ENCODE data around the gene C3. TPM values are rescaled to one million over a fixed set of nuclear protein-coding genes. Genes with fewer than 3 reads are reported as not detected.

C3 gene
- total RNA-seq, 6 experiments from 2014 or later: 0.82 to 1.5 (median 1.2) TPM

DNA sequence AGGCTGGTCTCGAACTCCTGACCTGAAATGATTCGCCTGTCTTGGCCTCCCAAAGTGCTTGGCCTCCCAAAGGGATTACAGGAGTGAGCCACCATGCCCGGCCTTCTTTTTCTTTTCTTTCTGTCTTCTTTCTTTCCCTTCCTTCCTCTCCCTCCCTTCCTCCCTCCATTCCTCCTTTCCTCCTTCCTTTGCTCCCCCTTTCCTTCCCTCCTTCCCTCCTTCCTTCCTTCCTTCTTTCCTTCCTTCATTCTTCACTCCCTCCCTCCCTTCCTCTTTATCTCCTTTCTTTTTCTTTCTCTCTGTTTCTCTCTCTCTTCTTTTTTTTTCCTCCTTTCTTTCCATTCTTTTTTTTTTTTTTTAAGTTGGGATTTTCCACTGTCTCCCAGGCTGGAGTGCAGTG, 12.1 kb downstream of the C3 start:
- H3K27ac Mint-ChIP-seq: no peak overlapping the region
- H3K36me3 Mint-ChIP-seq (ENCODE audit: low read depth): no peaks in the 10 kb centered on the region
- H3K4me1 Mint-ChIP-seq (ENCODE audit: low read depth): no peaks in the 10 kb centered on the region
- TF ChIP-seq, protein P1, sequence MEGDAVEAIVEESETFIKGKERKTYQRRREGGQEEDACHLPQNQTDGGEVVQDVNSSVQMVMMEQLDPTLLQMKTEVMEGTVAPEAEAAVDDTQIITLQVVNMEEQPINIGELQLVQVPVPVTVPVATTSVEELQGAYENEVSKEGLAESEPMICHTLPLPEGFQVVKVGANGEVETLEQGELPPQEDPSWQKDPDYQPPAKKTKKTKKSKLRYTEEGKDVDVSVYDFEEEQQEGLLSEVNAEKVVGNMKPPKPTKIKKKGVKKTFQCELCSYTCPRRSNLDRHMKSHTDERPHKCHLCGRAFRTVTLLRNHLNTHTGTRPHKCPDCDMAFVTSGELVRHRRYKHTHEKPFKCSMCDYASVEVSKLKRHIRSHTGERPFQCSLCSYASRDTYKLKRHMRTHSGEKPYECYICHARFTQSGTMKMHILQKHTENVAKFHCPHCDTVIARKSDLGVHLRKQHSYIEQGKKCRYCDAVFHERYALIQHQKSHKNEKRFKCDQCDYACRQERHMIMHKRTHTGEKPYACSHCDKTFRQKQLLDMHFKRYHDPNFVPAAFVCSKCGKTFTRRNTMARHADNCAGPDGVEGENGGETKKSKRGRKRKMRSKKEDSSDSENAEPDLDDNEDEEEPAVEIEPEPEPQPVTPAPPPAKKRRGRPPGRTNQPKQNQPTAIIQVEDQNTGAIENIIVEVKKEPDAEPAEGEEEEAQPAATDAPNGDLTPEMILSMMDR (IDR thresholded peaks at IDR 0.05): no peak
- H3K9me3 Mint-ChIP-seq: no peaks in the 10 kb centered on the region
- H3K4me3 Mint-ChIP-seq: no peak overlapping the region
- peaks cover 39% of the 10 kb centered on the region for H3K27me3 Mint-ChIP-seq (ENCODE audit: insufficient read depth)
- no peak for DNase-seq

DNA sequence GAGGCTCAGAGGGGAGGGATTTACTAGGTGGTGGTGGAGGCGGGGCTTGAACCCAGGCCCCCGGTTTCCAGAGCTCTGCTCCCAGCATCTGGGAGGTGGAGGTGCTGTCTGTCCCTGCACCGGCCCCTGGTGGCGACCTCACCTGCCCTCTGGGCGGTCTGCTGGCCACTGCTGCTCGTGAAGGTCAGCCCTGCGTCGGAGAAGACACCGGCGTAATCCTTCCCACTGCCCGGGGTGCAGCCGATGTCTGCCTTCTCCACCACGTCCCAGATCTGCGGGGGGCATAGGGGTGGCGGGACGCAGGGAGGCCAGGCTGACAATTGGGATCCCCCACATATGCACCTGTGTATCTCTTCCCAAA, 12.8 kb downstream of the C3 start:
- no peak for DNase-seq
- Mint-ChIP-seq H3K4me1 (ENCODE audit: low read depth) (no peaks in the 10 kb centered on the region), H3K9me3 (no peaks in the 10 kb centered on the region), H3K4me3 (no peak overlapping the region), H3K27me3 (ENCODE audit: insufficient read depth) (peaks cover 44% of the 10 kb centered on the region), H3K27ac (no peak overlapping the region), H3K36me3 (ENCODE audit: low read depth) (no peaks in the 10 kb centered on the region)
- TF ChIP-seq, protein P1 (IDR thresholded peaks at IDR 0.05): no peak

DNA sequence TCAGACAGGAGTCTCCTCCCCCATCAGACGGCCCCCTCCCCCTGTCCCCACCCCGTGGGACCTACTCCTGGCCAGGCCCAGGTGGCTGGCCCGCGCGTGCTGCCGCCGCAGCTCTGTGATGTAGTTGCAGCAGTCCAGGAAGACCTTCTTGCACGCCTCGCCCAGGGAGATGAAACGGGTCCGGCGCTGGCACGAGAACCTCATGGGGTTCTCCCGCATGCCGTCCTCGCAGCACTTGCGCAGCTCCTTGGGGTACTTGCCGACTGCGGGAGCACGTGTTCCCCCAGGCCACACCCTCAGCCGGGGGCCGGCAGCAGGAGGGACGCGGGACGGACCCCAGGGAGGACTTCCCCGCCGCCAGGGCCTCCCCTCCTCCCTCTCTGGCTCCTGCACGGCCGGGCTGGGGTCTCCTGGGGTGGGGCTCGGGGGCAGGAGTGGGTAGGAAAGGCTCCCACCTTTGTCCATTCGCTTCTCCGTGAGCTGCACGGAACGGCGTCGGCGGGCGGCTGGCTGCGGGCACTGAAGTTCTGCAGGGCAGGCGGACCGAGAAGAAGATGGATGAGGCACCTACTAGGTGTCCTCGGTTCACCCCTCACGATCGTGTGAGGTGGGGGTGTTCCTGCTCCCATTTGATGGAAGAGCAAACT, 13.3 kb downstream of the C3 start:
- no peaks in the 10 kb centered on the region for H3K36me3 Mint-ChIP-seq (ENCODE audit: low read depth)
- H3K9me3 Mint-ChIP-seq: no peaks in the 10 kb centered on the region
- TF ChIP-seq, protein P1 (IDR thresholded peaks at IDR 0.05): no peak
- peaks cover 46% of the 10 kb centered on the region for H3K27me3 Mint-ChIP-seq (ENCODE audit: insufficient read depth)
- H3K27ac Mint-ChIP-seq: no peak overlapping the region
- no peaks in the 10 kb centered on the region for H3K4me1 Mint-ChIP-seq (ENCODE audit: low read depth)
- no peak overlapping the region for H3K4me3 Mint-ChIP-seq
- no peak for DNase-seq

DNA sequence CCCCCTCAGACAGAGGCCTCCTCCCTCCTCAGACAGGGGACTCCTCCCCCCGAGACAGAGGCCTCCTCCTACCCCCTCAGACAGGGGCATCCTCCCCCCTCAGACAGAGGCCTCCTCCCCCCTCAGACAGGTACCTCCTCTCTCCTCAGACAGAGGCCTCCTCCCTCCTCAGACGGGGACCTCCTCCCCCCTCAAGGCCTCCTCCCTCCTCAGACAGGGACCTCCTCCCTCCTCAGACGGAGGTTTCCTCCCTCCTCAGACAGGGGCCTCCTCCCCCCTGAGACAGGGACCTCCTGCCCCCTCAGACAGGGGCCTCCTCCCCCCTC, 13.9 kb downstream of the C3 start:
- Mint-ChIP-seq H3K9me3 (no peaks in the 10 kb centered on the region), H3K36me3 (ENCODE audit: low read depth) (no peaks in the 10 kb centered on the region), H3K4me1 (ENCODE audit: low read depth) (no peaks in the 10 kb centered on the region), H3K4me3 (no peak overlapping the region), H3K27me3 (ENCODE audit: insufficient read depth) (peaks cover 44% of the 10 kb centered on the region), H3K27ac (no peak overlapping the region)
- no peak for DNase-seq
- TF ChIP-seq, protein P1 (IDR thresholded peaks at IDR 0.05): no peak

DNA sequence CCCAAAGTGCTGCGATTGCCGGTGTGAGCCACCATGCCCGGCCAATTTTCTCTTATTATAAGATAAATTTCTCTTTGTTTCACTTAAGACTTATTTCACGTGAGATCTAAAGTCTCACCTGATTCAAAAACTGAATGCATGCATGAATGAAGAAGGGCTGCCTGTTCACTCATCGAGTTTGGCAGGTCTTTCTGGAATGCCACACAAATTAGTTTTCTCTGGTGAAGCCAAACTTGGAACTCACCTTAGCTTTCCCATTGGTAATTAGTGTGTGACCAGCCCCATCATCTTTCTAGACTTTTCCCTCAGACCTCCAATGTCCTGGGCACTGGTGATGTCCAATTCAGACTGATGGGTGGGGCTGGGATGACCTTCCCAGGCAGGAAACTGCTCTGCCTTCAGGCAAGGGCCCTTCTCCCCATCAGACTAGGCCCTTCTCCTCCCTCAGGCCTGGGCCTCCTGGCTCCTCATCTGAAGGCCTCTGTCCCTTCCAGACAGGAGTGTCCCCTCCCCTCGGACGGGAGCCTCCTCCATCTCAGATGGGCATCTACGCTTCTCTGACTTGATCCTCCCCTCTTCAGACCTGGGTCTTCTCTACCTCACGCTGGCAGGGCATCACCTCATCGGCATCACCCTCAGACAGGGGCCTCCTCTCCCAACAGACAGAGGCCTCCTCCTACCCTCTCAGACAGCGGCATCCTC, 14.4 kb downstream of the C3 start:
- TF ChIP-seq, protein P1 (IDR thresholded peaks at IDR 0.05): no peak
- Mint-ChIP-seq H3K4me1 (ENCODE audit: low read depth) (no peaks in the 10 kb centered on the region), H3K9me3 (no peaks in the 10 kb centered on the region), H3K27me3 (ENCODE audit: insufficient read depth) (peaks cover 40% of the 10 kb centered on the region), H3K36me3 (ENCODE audit: low read depth) (no peaks in the 10 kb centered on the region), H3K4me3 (no peak overlapping the region), H3K27ac (no peak overlapping the region)
- DNase-seq: no peak

All from HFFc6 (cell line).